HEK293 (cell line): ENCODE measurements around the gene VSTM5.

Source experiments
- CTCF ChIA-PET: fragments of 350-600 bp; formaldehyde crosslinking; extraction: SDS; loops from one replicate; lab custom pipeline; 2021; ENCODE audit warnings: antibody characterized with exemption; lab: Yijun Ruan, JAX
- POLR2A ChIA-PET: fragments of 300-600 bp; formaldehyde crosslinking; extraction: SDS; loops from one replicate; lab custom pipeline; 2020; ENCODE audit warnings: antibody characterized with exemption, inconsistent platforms; lab: Yijun Ruan, JAX
- H3K27ac ChIP-seq: fragments of 200-500 bp; sonication (Bioruptor generic); 2 replicates; pipeline ENCODE4 v1.5.1; 2014; ENCODE audit warnings: low read depth, low read length, control low read depth, inconsistent platforms; ENCODE audit errors: extremely low read depth
- H3K36me3 ChIP-seq, 2 experiments: fragments of 200-500 bp in 1 of 2; sonication (Bioruptor generic) in 1 of 2; 1 replicate in 1 of 2; 2 replicates in 1 of 2; pipeline ENCODE4 v1.5.1; 2014 to 2017; ENCODE audit warnings: inconsistent platforms in 2 of 2, low read length in 2 of 2; ENCODE audit not compliant: control insufficient read depth in 2 of 2, insufficient read depth in 1 of 2
- H3K4me1 ChIP-seq: fragments of 200-500 bp; sonication (Bioruptor generic); 2 replicates; pipeline ENCODE4 v1.5.1; 2014; ENCODE audit warnings: mild to moderate bottlenecking, low read length, inconsistent platforms; ENCODE audit not compliant: control insufficient read depth, insufficient read depth
- H3K4me3 ChIP-seq: 2 replicates; pipeline ENCODE4 v1.5.1; 2011; ENCODE audit warnings: low read depth, mild to moderate bottlenecking, control low read depth, low read length, moderate library complexity
- H3K9me3 ChIP-seq: fragments of 200-500 bp; sonication (Bioruptor generic); 2 replicates; pipeline ENCODE4 v1.5.1; 2014; ENCODE audit warnings: low read depth, low read length, inconsistent platforms; ENCODE audit not compliant: control insufficient read depth, insufficient read depth
- CTCF ChIP-seq: fragments of 450-650 bp; formaldehyde crosslinking; IDR thresholded peaks from 2 replicates; pipeline ENCODE4 v1.5.1; 2016; ENCODE audit warnings: missing biosample characterization, missing genetic modification characterization
- GLIS2 ChIP-seq: fragments of 450-650 bp; formaldehyde crosslinking; IDR thresholded peaks from 2 replicates; pipeline ENCODE4 v1.5.1; 2016; ENCODE audit warnings: missing biosample characterization, missing genetic modification characterization
- KLF17 ChIP-seq: fragments of 450-650 bp; formaldehyde crosslinking; IDR thresholded peaks from 2 replicates; pipeline ENCODE4 v1.5.1; 2016; ENCODE audit warnings: missing biosample characterization, missing genetic modification characterization
- SALL2 ChIP-seq: fragments of 450-650 bp; formaldehyde crosslinking; IDR thresholded peaks from 2 replicates; pipeline ENCODE4 v1.5.0; 2017; ENCODE audit warnings: missing biosample characterization, mild to moderate bottlenecking, missing genetic modification characterization, borderline replicate concordance
- WT1 ChIP-seq: fragments of 450-650 bp; formaldehyde crosslinking; IDR thresholded peaks from 2 replicates; pipeline ENCODE4 v1.5.1; 2016; ENCODE audit warnings: missing biosample characterization, missing genetic modification characterization
- YY2 ChIP-seq: fragments of 450-650 bp; formaldehyde crosslinking; IDR thresholded peaks from 2 replicates; pipeline ENCODE4 v1.5.1; 2016; ENCODE audit warnings: missing biosample characterization, missing genetic modification characterization
- ZBTB21 ChIP-seq: fragments of 450-650 bp; formaldehyde crosslinking; IDR thresholded peaks from 2 replicates; pipeline ENCODE4 v1.5.1; 2017; ENCODE audit warnings: missing biosample characterization, missing genetic modification characterization
- ZNF132 ChIP-seq: fragments of 450-650 bp; formaldehyde crosslinking; IDR thresholded peaks from 2 replicates; pipeline ENCODE4 v1.5.1; 2017; ENCODE audit warnings: missing biosample characterization, missing genetic modification characterization, borderline replicate concordance
- ZNF146 ChIP-seq: fragments of 450-650 bp; formaldehyde crosslinking; IDR thresholded peaks from 2 replicates; pipeline ENCODE4 v1.5.1; 2016; ENCODE audit warnings: missing biosample characterization, missing genetic modification characterization
- ZNF16 ChIP-seq: fragments of 450-650 bp; formaldehyde crosslinking; IDR thresholded peaks from 2 replicates; pipeline ENCODE4 v1.5.1; 2016; ENCODE audit warnings: low read depth, missing biosample characterization, missing genetic modification characterization
- ZNF335 ChIP-seq: fragments of 450-650 bp; formaldehyde crosslinking; conservative IDR thresholded peaks from 2 replicates; pipeline ENCODE4 v1.5.1; 2016; ENCODE audit warnings: missing biosample characterization, missing genetic modification characterization
- ZNF366 ChIP-seq: fragments of 450-650 bp; formaldehyde crosslinking; conservative IDR thresholded peaks from 2 replicates; pipeline ENCODE4 v1.5.1; 2016; ENCODE audit warnings: missing biosample characterization, missing genetic modification characterization
- ZNF530 ChIP-seq: fragments of 450-650 bp; formaldehyde crosslinking; IDR thresholded peaks from 2 replicates; pipeline ENCODE4 v1.5.1; 2016; ENCODE audit warnings: low read depth, missing biosample characterization, missing genetic modification characterization
- ZNF654 ChIP-seq: fragments of 450-650 bp; formaldehyde crosslinking; IDR thresholded peaks from 2 replicates; pipeline ENCODE4 v1.5.1; 2016; ENCODE audit warnings: low read depth, missing biosample characterization, missing genetic modification characterization
- ZNF660 ChIP-seq: fragments of 450-650 bp; IDR thresholded peaks from 2 replicates; pipeline ENCODE4 v1.5.1; 2018; ENCODE audit warnings: missing biosample characterization, mild to moderate bottlenecking, missing genetic modification characterization
- ZNF664 ChIP-seq: fragments of 450-650 bp; formaldehyde crosslinking; IDR thresholded peaks from 2 replicates; pipeline ENCODE4 v1.5.1; 2016; ENCODE audit warnings: missing biosample characterization, missing genetic modification characterization
- ZNF692 ChIP-seq: fragments of 450-650 bp; formaldehyde crosslinking; IDR thresholded peaks from 2 replicates; pipeline ENCODE4 v1.5.1; 2016; ENCODE audit warnings: missing biosample characterization, missing genetic modification characterization
- ZNF747 ChIP-seq: fragments of 450-650 bp; formaldehyde crosslinking; IDR thresholded peaks from 2 replicates; pipeline ENCODE4 v1.5.1; 2016; ENCODE audit warnings: missing biosample characterization, missing genetic modification characterization
- ZNF768 ChIP-seq: fragments of 450-650 bp; formaldehyde crosslinking; IDR thresholded peaks from 2 replicates; pipeline ENCODE4 v1.5.1; 2018; ENCODE audit warnings: missing biosample characterization, mild to moderate bottlenecking, missing genetic modification characterization
- TF ChIP-seq, protein P1 (sequence below): fragments of 450-650 bp; IDR thresholded peaks from 2 replicates; pipeline ENCODE4 v1.5.1; 2018; ENCODE audit warnings: missing biosample characterization, missing genetic modification characterization
- TF ChIP-seq, protein P2 (sequence below): fragments of 450-650 bp; formaldehyde crosslinking; IDR thresholded peaks from 2 replicates; pipeline ENCODE4 v1.5.1; 2016; ENCODE audit warnings: missing biosample characterization, missing genetic modification characterization
- TF ChIP-seq, protein P3 (sequence below): fragments of 450-650 bp; formaldehyde crosslinking; IDR thresholded peaks from 2 replicates; pipeline ENCODE4 v1.5.1; 2016; ENCODE audit warnings: missing biosample characterization, missing genetic modification characterization
- TF ChIP-seq, protein P4 (sequence below): fragments of 450-650 bp; formaldehyde crosslinking; IDR thresholded peaks from 2 replicates; pipeline ENCODE4 v1.5.1; 2017; ENCODE audit warnings: missing biosample characterization, missing genetic modification characterization

Gene VSTM5, protein sequence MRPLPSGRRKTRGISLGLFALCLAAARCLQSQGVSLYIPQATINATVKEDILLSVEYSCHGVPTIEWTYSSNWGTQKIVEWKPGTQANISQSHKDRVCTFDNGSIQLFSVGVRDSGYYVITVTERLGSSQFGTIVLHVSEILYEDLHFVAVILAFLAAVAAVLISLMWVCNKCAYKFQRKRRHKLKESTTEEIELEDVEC

DNA sequence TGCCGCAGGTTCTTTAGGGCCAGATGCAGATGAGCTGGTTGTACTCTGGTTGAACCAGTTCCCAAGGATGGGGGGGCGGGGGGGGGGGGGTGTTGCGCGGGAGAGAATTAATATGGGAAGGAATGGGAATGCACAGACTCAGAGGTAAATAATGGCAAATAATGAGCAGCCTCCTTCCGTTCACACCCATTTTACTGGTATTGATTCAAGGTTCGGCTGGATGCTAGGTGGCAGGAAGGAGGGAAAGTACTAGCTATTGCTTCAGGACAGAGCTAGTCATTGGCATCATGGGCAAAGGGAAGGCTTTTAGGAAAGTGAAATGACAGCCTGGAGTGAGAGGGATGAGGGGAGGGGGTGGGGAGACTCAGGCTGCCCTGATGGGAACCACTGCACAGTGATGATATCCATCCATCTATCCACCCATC lies at the start of gene VSTM5:
Gene VSTM5, minus strand, starts transcription at position 25 of the 425 bp plus-strand sequence. CDS start 116 bp downstream, outside the sequence.
- Histone ChIP-seq H3K27ac (no peak within 1 kb of the TSS), H3K4me3 (no peak within 1 kb of the TSS), H3K4me1 (no peaks in the 10 kb centered on the region)
- CTCF ChIA-PET, result interaction anchor here (0.5 to 0.6 kb wide), 3 partner anchors 110 to 201 kb away, joined by 3 to 4 read pairs (median 3); no protein-coding TSS in a partner anchor
- TF ChIP-seq WT1 (no peak), ZNF366 (0 out of 2 replicates have a peak, but pooled peaks have one; percentile 12), ZBTB21 (tag by site-specific recombination) (no peak)
- TF ChIP-seq, all 188 proteins: peak for 1
- H3K36me3 ChIP-seq, result no peaks in the 10 kb centered on the region
- no peaks in the 10 kb centered on the region for H3K9me3 ChIP-seq
- POLR2A ChIA-PET, result no interaction called here

- Histone ChIP-seq H3K4me3 (no peak overlapping the region), H3K36me3 (no peaks in the 10 kb centered on the region), H3K4me1 (no peaks in the 10 kb centered on the region), H3K27ac (no peak overlapping the region), H3K9me3 (no peaks in the 10 kb centered on the region)
- POLR2A ChIA-PET, result no interaction called here
- CTCF ChIA-PET, result interaction anchor here (0.6 to 3.8 kb wide), 73 partner anchors 9 to 1260 kb away, joined by 3 to 34 read pairs (median 4); partner anchors contain the start of genes ANKRD49, C11orf97, MRE11 and PANX1
- TF ChIP-seq, protein P1, sequence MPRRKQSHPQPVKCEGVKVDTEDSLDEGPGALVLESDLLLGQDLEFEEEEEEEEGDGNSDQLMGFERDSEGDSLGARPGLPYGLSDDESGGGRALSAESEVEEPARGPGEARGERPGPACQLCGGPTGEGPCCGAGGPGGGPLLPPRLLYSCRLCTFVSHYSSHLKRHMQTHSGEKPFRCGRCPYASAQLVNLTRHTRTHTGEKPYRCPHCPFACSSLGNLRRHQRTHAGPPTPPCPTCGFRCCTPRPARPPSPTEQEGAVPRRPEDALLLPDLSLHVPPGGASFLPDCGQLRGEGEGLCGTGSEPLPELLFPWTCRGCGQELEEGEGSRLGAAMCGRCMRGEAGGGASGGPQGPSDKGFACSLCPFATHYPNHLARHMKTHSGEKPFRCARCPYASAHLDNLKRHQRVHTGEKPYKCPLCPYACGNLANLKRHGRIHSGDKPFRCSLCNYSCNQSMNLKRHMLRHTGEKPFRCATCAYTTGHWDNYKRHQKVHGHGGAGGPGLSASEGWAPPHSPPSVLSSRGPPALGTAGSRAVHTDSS (tag by site-specific recombination), result no peak
- TF ChIP-seq ZNF335 (tag by site-specific recombination) (no peak), ZNF768 (tag by site-specific recombination) (peak; percentile 32; the same call in 1 of the 2 replicates), ZNF747 (tag by site-specific recombination) (no peak), CTCF (peak; percentile 50; the same call in 1 of the 2 replicates), KLF17 (tag by site-specific recombination) (no peak), ZNF660 (peak; percentile 55; the same call in 1 of the 2 replicates), YY2 (tag by site-specific recombination) (no peak), ZNF654 (tag by site-specific recombination) (peak; percentile 68), SALL2 (tag by site-specific recombination) (no peak), ZNF146 (tag by site-specific recombination) (no peak), ZNF664 (tag by site-specific recombination) (no peak), ZNF132 (no peak), ZNF16 (no peak), GLIS2 (tag by site-specific recombination) (no peak), ZNF692 (no peak), ZNF530 (tag by site-specific recombination) (no peak)
- TF ChIP-seq, protein P2, sequence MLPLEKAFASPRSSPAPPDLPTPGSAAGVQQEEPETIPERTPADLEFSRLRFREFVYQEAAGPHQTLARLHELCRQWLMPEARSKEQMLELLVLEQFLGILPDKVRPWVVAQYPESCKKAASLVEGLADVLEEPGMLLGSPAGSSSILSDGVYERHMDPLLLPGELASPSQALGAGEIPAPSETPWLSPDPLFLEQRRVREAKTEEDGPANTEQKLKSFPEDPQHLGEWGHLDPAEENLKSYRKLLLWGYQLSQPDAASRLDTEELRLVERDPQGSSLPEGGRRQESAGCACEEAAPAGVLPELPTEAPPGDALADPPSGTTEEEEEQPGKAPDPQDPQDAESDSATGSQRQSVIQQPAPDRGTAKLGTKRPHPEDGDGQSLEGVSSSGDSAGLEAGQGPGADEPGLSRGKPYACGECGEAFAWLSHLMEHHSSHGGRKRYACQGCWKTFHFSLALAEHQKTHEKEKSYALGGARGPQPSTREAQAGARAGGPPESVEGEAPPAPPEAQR, result no peak
- TF ChIP-seq, protein P3, sequence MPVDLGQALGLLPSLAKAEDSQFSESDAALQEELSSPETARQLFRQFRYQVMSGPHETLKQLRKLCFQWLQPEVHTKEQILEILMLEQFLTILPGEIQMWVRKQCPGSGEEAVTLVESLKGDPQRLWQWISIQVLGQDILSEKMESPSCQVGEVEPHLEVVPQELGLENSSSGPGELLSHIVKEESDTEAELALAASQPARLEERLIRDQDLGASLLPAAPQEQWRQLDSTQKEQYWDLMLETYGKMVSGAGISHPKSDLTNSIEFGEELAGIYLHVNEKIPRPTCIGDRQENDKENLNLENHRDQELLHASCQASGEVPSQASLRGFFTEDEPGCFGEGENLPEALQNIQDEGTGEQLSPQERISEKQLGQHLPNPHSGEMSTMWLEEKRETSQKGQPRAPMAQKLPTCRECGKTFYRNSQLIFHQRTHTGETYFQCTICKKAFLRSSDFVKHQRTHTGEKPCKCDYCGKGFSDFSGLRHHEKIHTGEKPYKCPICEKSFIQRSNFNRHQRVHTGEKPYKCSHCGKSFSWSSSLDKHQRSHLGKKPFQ (tag by site-specific recombination), result no peak
- TF ChIP-seq, protein P4, sequence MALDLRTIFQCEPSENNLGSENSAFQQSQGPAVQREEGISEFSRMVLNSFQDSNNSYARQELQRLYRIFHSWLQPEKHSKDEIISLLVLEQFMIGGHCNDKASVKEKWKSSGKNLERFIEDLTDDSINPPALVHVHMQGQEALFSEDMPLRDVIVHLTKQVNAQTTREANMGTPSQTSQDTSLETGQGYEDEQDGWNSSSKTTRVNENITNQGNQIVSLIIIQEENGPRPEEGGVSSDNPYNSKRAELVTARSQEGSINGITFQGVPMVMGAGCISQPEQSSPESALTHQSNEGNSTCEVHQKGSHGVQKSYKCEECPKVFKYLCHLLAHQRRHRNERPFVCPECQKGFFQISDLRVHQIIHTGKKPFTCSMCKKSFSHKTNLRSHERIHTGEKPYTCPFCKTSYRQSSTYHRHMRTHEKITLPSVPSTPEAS (tag by site-specific recombination), result no peak
Measured at GRCh38 chr11:93895106-93895862, 44.9 kb upstream of the VSTM5 start.
